SHP77 (cell line): ENCODE results near the gene SHISA9.

Source experiments
- DNase-seq, 2 experiments: peaks; one replicate each; lab custom pipeline; 2025; lab: John Stamatoyannopoulos, UW

The SHISA9 gene

DNA sequence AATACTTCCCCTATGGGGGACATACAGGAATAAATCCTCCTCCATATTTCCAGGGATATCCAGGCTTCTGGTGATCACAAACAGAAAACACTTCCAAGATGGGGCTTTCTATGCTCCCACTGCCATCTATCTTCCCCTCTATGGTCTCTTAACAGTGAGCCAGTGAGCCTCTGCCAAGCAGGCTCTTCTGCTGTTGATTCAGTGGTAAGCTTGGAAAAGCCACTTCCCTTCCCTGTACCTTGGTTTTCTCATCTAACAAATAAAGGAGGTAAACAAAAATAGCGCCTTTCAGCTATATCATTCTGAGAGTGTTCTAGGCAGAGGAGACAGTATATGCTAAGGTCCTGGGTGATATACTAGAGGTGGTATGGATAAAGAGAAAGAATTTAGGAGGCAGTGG lies 368.0 kb downstream of the SHISA9 start:
- DNase-seq, result no peak

DNA sequence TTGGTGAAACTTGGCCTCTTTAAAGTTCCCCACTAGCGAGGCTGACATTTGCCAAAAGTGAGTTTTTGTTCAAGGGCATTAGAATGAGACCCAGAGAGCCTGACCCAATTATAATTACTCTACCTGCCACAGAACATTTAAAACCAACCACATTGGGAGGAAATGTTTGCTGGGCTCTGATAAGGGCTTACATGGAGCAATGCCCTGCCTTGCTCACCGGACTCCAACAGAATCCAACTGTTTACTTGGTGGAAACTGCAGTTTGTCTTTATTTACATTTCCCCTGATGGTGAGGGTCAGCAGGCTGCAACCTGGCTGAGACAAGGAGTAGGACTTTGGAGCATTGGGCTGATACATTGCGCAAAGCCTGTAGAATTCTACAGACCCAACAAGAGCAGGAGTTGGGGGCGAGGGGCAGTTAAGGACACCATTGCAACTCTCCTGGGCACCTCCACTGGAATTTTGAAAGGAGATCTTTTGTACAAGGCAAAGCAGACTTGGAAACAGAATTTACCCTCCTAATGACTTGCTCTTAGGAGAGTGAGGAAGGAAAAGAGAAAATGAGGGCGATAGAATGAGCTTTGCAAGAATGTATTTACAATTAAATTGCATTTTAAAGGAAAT lies 368.6 kb downstream of the SHISA9 start:
- no peak for DNase-seq

DNA sequence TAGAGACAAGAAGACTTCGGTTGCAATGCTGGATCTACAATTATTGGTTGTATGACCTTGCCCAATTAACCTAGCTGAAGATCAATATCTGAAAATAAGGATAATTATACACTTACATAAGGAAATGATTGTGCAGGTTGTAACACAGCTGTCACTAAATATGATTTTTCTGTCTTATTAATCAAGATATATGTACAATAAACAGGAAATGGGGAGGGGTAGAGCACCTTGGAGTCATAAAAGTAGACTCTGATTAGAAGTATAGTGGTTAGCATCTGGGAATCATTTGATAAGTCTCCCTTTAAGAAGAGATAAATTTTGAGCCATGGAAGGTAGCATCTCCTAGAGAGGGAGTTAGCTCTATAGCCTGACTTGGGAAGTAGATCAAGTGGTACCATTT lies 369.2 kb downstream of the SHISA9 start:
- DNase-seq, result no peak

DNA sequence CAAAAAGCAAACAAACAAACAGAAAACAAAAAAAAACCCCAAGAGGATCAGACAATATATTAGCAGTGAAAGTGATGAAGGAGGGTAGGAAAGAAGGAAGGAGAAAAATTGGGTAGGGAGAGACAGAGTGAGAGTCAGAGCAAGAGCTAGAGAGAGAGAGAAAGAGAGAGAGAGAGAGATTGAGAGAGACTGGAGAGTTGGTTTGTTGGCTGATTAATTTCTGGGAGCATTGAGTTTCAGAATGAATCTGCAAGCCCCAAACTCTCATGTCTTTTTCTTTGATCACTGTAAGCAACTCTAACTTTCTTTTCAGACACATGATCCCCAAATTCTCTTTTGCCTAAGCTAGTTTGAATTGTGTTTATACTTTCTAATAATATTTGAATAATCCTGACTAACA lies 388.1 kb downstream of the SHISA9 start:
- no peak for DNase-seq
